Measurements from ENCODE around the gene ACTA2. TPM values are rescaled to one million over a fixed set of nuclear protein-coding genes. Genes with fewer than 3 reads are reported as not detected.

The ACTA2 gene
- total RNA-seq, 2 donors from 2014 or later: not detected

GRCh38 chr10:88974446-88975376 lies 22.1 kb upstream of the ACTA2 start:
- H3K36me3 Mint-ChIP-seq (ENCODE audit: low read depth): no peaks in the 10 kb centered on the region
- TF ChIP-seq, protein P1, sequence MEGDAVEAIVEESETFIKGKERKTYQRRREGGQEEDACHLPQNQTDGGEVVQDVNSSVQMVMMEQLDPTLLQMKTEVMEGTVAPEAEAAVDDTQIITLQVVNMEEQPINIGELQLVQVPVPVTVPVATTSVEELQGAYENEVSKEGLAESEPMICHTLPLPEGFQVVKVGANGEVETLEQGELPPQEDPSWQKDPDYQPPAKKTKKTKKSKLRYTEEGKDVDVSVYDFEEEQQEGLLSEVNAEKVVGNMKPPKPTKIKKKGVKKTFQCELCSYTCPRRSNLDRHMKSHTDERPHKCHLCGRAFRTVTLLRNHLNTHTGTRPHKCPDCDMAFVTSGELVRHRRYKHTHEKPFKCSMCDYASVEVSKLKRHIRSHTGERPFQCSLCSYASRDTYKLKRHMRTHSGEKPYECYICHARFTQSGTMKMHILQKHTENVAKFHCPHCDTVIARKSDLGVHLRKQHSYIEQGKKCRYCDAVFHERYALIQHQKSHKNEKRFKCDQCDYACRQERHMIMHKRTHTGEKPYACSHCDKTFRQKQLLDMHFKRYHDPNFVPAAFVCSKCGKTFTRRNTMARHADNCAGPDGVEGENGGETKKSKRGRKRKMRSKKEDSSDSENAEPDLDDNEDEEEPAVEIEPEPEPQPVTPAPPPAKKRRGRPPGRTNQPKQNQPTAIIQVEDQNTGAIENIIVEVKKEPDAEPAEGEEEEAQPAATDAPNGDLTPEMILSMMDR (conservative IDR thresholded peaks at IDR 0.05): no peak
- Histone ChIP-seq H3K4me3 (ENCODE audit: low read length) (no peak overlapping the region), H3K36me3 (ENCODE audit: control insufficient read depth, insufficient read depth, low read length) (no peaks in the 10 kb centered on the region), H3K9ac (ENCODE audit: extremely low read depth, low read length, poor library complexity, severe bottlenecking) (no peak overlapping the region), H3K9me3 (ENCODE audit: control insufficient read depth, low read length) (no peaks in the 10 kb centered on the region), H3K27ac (ENCODE audit: low read depth, low read length) (no peak overlapping the region), H3K4me1 (ENCODE audit: control insufficient read depth, insufficient read depth, low read length) (no peaks in the 10 kb centered on the region), H3K27me3 (ENCODE audit: control insufficient read depth, insufficient read depth, low read length, poor library complexity, severe bottlenecking) (no peaks in the 10 kb centered on the region)
- no peak overlapping the region for H3K27ac Mint-ChIP-seq
- H3K4me3 Mint-ChIP-seq: no peak overlapping the region
- peaks cover 3% of the 10 kb centered on the region for H3K4me1 Mint-ChIP-seq
- H3K9me3 Mint-ChIP-seq: no peaks in the 10 kb centered on the region
- 94 to 100% methylated on average over 2 to 6 of the region's 7 CpGs for WGBS, 2 experiments (ENCODE audit: insufficient coverage in 1 of 2, insufficient read length in 1 of 2)
- no peak for DNase-seq
- H3K27me3 Mint-ChIP-seq (ENCODE audit: insufficient read depth): no peaks in the 10 kb centered on the region

DNA sequence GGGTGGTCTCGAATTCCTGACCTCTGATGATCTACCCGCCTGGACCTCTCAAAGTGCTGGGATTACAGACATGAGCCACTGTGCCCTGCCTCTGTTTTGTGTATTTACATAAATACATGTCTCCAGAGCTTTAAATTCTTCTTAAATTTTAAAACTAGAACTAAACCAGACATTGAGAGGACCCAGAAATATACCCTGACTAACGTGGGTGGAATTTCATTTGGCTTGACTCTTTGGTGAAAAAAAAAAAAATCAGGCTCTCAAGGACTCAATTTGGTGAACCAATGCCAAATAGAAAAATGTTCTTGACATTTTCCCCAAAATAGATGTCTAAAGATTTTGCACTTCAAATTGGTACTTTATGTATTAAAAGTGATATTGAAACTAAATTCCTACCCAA lies 21.4 kb upstream of the ACTA2 start:
- Mint-ChIP-seq H3K9me3 (no peaks in the 10 kb centered on the region), H3K27ac (no peak overlapping the region), H3K27me3 (ENCODE audit: insufficient read depth) (no peaks in the 10 kb centered on the region), H3K4me1 (no peaks in the 10 kb centered on the region), H3K36me3 (ENCODE audit: low read depth) (no peaks in the 10 kb centered on the region), H3K4me3 (no peak overlapping the region)
- no peak overlapping the region for H3K27ac ChIP-seq (ENCODE audit: low read depth, low read length)
- H3K9me3 ChIP-seq (ENCODE audit: control insufficient read depth, low read length): no peaks in the 10 kb centered on the region
- H3K4me1 ChIP-seq (ENCODE audit: control insufficient read depth, insufficient read depth, low read length): no peaks in the 10 kb centered on the region
- H3K36me3 ChIP-seq (ENCODE audit: control insufficient read depth, insufficient read depth, low read length): no peaks in the 10 kb centered on the region
- DNase-seq: no peak
- 86 to 88% methylated on average over 3 of the region's 3 CpGs for WGBS, 2 experiments (ENCODE audit: insufficient coverage in 1 of 2, insufficient read length in 1 of 2)
- no peaks in the 10 kb centered on the region for H3K27me3 ChIP-seq (ENCODE audit: control insufficient read depth, insufficient read depth, low read length, poor library complexity, severe bottlenecking)
- TF ChIP-seq, protein P1 (conservative IDR thresholded peaks at IDR 0.05): no peak
- no peak overlapping the region for H3K4me3 ChIP-seq (ENCODE audit: low read length)
- H3K9ac ChIP-seq (ENCODE audit: extremely low read depth, low read length, poor library complexity, severe bottlenecking): no peak overlapping the region

- Histone ChIP-seq H3K9ac (ENCODE audit: extremely low read depth, low read length, poor library complexity, severe bottlenecking) (no peak overlapping the region), H3K27me3 (ENCODE audit: control insufficient read depth, insufficient read depth, low read length, poor library complexity, severe bottlenecking) (no peaks in the 10 kb centered on the region), H3K9me3 (ENCODE audit: control insufficient read depth, low read length) (no peaks in the 10 kb centered on the region), H3K4me3 (ENCODE audit: low read length) (no peak overlapping the region), H3K36me3 (ENCODE audit: control insufficient read depth, insufficient read depth, low read length) (no peaks in the 10 kb centered on the region), H3K4me1 (ENCODE audit: control insufficient read depth, insufficient read depth, low read length) (no peaks in the 10 kb centered on the region), H3K27ac (ENCODE audit: low read depth, low read length) (no peak overlapping the region)
- WGBS, 2 experiments (ENCODE audit: insufficient coverage in 1 of 2, insufficient read length in 1 of 2): 83 to 93% methylated on average over 3 to 5 of the region's 5 CpGs
- no peaks in the 10 kb centered on the region for H3K36me3 Mint-ChIP-seq (ENCODE audit: low read depth)
- no peaks in the 10 kb centered on the region for H3K9me3 Mint-ChIP-seq
- DNase-seq: no peak
- no peaks in the 10 kb centered on the region for H3K4me1 Mint-ChIP-seq
- H3K27me3 Mint-ChIP-seq (ENCODE audit: insufficient read depth): no peaks in the 10 kb centered on the region
- no peak overlapping the region for H3K4me3 Mint-ChIP-seq
- H3K27ac Mint-ChIP-seq: no peak overlapping the region
- TF ChIP-seq, protein P1 (conservative IDR thresholded peaks at IDR 0.05): no peak
Measured at GRCh38 chr10:88971221-88972061, 18.9 kb upstream of the ACTA2 start.

All from endodermal cell (in vitro differentiated cells).